GM21360 (cell line): ENCODE results near the gene KCNK7.
A peak's percentile ranks its signal among the peaks of the same experiment; 100 is the strongest.

Source experiments
- ATAC-seq: cut with Tn5 transposase; IDR thresholded peaks from one replicate; pipeline ENCODE4 v1.9.1; 2021; ENCODE audit warnings: mild to moderate bottlenecking, moderate library complexity; ENCODE audit not compliant: unreplicated experiment

KCNK7 gene

GRCh38 chr11:65558930-65559509 is 36.6 kb downstream of the KCNK7 start:
- ATAC-seq, result no peak

DNA sequence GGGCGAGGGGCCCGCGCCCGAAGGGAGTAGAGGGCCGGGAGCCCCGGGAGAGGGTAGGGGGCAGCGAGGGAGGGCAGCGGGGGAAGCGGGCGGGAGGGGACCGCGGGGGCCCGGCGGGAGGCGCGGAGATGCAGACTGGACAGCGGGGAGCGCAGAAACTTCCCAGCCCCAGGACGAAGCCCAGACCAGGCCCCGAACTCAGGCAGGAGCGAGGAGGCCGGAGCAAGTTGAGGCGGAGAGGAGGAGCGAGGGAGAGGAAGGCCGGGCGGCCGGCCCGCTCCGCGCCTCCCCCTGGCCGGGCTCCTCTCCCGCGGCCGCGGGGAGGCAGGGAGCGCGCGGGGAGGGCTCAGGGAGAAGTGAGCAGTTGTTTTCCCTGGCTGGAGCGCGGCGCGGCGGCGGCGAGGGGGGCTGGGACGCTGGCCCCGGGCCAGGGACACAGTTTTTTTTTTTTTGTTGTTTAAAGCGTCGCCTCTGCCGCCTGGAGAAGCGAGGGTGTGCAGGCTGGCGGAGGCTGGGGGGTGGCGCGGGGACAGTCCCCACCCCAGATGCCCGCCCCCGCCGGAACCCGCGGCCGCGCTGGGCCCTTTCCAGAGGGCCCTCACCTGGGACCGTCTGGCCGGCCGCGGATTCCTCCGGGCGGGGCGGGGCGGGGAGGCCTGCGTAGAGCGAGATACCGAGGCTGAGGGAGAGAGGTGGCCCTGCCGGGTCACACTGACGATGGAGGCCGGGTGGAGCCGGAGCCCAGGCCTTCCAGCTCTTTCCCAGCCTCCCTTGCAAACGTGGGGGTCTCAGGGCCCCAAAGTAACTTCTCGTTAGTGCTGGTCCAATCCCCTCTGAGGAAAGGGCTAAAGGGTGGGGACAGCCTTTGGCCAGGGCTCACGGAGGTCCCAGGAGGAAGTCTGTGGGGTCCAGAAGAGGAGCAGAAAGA is 37.3 kb downstream of the KCNK7 start, which contains the start of gene LTBP3:
Gene LTBP3, minus strand, starts transcription at position 358 of the 928 bp plus-strand sequence. CDS start 400 bp downstream, outside the sequence.
- ATAC-seq, result no peak

- no peak for ATAC-seq
Observed at GRCh38 chr11:65557280-65558001, 38.2 kb downstream of the KCNK7 start.

- no peak for ATAC-seq
Observed at GRCh38 chr11:65556470-65557279, 38.9 kb downstream of the KCNK7 start.

DNA sequence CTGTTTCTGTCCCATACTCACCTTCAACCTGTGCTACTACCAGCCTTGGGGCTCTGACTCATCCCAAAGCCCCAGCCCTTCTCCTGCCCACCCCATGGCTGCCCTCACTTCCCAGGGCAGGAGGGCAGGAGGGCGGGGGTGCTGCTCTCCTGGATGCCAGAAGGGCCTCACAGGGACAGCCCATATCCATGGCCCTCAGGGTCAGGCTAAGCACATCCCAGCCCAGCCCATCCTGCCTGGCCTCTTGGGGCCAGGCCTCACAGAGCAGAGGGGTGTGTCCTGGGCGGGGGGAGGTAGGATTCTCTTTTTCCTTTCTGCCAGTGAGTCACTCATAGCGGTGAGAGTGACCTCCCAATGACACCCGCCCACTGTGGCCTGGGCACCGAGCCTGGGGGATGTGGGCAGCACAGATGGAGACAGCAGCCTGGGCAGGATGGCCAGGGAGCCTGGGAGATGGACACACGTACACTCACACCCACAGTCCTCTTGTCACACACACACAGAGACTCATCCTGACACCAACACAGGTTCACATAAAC is 39.8 kb downstream of the KCNK7 start:
- no peak for ATAC-seq

- no peak for ATAC-seq
Observed at GRCh38 chr11:65554842-65555430, 40.7 kb downstream of the KCNK7 start.

DNA sequence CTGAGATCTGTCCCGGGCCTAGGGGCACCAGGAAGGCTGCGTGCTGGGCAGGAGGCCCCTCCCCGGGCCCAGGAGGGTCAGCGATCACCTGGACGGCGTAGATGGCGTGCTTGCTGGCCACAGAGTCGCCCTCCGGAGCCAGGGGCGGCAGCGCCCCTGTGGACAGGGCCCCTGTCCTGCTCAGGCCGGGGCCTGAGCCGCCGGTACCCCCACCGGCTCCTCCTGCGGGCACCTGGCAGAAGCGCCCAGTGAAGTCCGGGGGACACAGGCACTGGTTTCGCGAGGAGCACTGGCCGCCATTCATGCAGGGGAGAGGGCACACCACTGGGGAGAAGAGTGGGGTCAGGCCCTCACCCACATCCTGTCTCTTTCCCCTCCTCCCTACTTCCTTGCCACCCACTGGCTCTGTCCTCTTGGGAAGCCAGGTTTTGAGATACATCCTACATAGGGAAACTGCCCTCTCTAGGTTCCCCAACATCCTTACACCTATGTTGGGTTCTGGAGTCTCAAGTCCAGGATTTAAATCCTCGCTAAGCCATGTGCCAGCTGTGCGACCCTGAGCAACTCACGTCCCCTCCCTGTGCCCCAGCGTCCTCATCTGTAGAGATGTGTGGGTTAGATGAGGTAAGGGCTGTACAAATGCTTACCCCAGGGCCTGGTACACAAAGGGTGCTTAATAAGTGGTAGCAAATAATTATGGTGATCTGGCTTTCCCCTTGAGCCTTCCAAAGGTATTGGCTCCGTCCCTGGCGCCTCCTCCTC is 41.4 kb downstream of the KCNK7 start:
- ATAC-seq, result no peak

- no peak for ATAC-seq
Observed at GRCh38 chr11:65553301-65554001, 42.1 kb downstream of the KCNK7 start.

DNA sequence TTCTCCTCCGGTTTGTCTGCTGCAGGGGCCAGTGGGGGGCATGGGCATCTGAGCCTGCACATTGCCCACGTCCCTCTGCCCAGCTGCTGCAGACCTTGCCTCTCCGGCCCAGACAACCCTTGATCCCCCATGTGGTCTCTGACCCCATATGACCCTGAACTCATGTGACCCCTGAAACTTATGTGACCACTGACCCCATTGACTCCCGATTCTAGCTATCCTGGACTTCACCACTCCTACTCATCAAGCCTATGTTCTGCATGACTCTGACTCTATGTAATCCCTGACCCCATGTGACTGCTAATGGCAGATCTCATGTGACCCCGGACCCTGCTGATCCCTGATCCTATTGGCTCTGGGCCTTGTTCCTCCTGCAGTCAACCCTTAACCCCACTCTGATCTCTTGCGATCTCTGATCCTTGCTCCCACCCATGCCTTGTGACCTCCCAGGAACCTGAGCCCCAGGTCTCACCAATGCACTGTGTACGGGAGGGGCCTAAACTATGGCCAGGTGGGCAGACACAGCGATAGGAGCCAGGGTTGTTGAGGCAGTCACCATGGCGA is 43.1 kb downstream of the KCNK7 start:
- ATAC-seq, result no peak

DNA sequence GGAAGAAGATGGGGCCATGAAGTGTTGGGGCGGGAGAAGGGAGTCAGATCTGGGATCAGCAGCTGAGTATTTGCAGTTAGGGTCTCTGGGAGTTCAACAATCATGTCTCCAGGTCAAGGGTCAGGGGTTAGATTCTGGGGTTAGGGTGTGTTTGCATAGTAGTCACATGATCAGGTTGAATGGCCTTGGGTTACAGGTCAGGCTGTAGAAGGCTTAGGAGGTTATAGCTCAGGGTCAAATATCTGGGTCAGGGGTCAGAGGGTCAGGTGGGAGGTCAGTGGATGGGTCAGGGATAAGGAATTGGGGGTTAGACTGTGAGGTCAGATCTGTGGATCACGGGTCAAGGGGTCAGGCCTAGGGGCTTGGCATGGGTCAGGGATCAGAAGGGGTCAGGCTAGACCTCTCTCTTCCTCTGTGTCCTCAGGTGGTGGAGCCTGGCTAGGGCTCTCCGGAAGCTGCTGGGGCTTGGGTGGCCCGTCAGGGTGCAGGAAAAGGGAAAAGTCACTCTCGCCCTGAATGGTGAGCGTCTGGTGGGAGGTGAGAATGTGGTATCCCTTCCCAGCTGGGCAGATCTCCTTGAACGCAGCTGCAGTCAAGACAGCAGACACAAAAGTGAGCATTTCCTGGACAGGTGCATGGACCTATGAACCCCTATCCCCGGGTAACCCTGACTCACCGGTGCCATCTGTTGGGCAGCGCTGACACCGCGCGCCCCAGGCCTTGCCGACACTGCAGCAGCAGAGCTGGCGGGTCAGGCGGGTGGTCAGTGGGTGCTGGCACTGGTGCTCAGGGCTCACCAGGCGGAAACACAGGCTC is 43.8 kb downstream of the KCNK7 start:
- no peak for ATAC-seq

- ATAC-seq, result no peak
Observed at GRCh38 chr11:65549096-65549495, 46.5 kb downstream of the KCNK7 start.

DNA sequence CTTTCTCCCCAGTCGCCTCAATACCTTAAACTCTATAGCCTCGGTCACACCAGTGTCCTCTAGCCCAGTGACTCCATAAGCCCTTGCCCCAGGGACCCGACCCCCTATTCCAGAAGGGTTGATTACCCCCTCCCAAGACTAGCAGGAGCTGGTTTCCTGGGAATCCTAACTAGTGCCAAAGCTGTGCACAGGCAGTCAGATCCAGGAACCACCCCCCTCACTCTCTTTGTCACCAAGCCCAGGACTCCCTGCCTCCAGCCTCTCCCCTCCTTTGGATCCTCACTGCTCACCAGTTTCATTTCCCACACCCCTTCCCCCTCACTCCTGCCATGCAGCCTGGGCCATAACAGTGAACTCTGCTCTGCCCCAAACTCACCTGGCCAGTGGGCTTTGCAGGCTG is 47.2 kb downstream of the KCNK7 start:
- ATAC-seq, result no peak

DNA sequence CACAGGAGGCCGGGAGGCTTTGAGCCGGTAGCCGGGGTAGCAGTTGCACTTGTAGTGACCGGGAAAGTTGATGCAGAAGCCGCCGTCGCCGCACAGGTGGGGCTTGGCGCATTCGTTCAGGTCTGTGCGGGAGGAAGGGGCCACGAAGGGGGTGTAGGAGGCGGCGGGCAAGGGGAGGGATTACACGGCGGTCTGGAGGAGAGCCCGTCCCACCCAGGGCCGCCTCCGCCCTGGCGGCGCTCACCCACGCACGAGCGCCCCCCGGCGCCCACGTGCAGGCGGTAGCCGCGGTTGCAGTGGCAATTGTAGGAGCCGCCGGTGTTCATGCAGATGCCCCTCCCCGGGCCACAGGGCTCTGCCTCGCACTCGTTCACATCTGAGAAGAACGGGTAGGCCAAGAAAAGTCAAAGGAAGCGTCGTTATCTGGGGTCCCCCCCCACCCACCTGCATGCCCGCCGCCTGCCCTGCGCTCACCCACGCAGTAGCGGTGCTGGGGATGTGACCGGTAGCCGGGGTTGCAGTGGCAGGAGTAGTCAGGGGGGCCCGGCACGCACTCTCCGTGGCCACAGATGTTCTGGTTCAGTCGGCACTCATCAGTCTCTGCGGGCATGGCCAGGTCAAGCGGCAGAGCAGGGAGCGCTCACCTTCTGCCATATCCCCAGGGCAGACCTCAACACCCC is 48.0 kb downstream of the KCNK7 start:
- ATAC-seq, result no peak

- ATAC-seq, result peak; percentile 58
Observed at GRCh38 chr11:65546217-65546958, 49.2 kb downstream of the KCNK7 start.

DNA sequence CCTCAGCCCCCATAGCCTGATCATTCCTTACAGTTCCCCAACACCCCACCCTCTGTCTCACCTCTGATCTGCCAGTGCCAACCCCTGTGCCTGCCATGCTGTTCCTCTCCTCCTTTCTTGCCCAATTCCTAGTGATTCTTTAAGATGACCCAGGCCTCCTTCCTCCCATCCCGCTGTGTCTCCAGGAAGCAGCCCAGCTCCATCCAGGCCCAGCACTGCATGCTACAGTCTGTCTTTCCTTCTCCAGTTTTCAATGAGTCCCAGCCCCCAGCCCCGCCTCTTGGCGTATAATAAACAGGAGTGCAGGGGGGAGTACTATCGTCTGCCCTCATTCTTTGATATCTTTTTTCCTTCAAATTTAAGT is 49.8 kb downstream of the KCNK7 start:
- no peak for ATAC-seq
